GM19467 (cell line): ENCODE results near the gene GTPBP6.
"Not testable (repeated sequence)": the region's sequence is repeated elsewhere in the genome, so short reads cannot be mapped to it uniquely, and the experiment has no call there.

ENCODE experiments used
- ATAC-seq: cut with Tn5 transposase; IDR thresholded peaks from one replicate; pipeline ENCODE4 v1.9.1; 2021; ENCODE audit warnings: mild to moderate bottlenecking, moderate library complexity; ENCODE audit not compliant: unreplicated experiment

GTPBP6 gene

DNA sequence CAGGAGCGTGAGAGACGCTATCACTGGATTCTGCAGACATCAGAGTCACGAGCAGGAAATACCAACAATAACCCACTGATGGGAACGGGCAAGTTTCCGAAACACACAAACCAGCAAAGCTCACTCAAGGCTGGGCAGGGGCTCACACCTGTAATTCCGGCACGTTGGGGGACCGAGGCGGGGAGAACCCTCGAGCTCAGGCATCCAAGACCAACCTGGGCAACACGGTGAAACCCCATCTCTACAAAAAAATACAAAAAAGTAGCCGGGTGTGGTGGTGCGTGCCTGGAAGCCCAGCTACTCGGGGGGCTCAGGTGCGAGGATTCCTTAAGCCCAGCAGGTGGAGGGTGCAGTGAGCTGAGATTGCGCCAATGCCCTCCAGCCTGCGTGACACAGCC is 17.2 kb upstream of the GTPBP6 start:
- no peak for ATAC-seq

DNA sequence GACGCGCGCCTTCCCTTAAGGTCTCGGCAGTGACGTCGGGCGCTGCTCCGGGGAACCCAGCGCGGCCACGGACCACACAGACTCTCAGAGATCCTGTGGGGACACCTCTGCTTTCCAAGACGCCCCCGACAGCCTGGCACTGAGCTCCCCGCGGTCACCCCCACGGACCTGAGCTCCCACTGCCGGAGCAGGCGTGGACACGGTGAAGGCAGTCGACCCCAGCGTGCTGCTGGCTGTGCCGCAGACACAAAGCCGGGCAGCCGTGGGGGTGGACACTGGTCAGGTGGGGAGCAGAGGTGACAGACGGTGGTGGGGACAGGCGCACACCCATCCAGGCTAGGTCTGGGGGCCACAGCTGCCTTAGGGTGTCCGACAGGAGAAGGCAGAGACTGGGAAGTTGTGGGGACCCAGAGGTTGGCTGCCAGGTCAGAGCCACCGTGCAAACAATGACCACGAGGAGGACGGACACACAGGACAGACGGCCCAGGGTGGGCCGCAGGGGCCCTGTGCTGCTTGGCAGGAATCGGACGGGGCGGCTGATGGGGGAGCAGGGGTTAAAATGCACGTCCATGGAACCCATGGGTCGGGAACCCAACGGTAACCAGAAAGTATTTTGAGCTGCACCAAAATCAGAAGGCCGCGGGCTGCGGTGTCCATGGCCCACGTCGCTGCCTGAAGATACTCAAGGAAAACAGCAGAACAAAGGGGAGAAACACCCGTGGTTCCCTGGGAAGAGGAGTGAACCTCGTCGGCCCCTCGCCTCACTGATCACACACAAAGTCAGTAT is 16.6 kb upstream of the GTPBP6 start:
- ATAC-seq = no peak

DNA sequence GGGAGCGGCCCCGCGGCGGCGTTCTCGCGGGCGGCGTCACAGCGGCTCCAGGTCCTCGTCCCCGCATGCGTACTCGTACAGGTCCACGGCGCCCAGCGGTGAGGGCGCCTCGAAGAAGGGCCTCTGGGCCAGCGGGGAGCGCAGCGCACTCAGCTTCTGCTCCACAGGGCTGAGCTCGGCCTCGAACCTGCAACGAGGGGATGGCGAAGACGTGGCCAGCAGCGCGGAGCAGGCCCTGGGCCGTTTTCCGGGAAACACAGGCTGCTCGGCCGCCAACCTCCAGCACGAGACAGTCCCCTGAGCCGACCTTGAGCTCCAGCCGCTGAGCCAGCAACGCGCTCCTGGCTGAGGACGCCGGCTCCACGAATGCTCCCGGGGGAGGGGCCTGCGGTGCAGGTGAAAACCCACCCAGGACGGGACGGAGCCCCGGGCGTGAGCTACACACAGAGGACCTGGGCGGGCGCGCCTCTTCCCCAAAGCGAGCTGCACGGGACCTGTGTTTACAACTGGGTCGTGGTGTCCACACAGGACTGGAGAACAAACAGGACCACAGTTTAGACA is 15.8 kb upstream of the GTPBP6 start:
- no peak for ATAC-seq

DNA sequence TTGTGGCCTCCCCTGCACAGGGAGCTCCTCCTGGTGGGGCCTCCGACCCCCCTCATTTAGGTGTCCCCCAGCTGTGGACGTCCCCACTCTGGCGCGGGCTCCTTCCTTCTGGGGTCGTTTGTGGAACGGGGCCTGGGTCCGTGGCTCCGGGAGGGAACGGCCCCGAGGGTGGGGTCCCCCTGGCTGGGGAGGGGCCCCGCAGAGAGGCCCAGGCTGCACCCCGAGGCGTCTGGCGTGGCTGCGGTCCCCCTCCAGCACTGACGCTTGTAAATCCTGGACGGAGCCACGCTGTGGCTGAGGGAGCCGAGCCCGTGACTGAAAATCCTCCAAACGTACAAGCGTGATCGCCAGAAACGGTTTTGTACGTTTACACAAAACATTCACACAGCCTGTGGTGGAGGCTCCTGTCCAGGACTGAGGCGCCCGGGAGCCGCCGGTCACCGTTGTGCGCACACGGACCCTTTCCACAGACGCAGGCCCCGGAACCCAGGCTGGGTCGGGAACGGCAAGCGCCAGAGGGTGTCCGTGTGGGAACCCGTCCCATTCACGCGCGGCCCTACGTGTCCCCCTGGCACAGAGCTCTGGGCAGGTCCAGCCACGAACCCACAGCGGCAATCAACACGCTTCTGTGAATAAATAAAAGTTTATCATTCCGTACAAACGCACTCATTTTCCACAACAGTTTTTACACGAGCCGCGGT is 15.2 kb upstream of the GTPBP6 start:
- no peak for ATAC-seq

DNA sequence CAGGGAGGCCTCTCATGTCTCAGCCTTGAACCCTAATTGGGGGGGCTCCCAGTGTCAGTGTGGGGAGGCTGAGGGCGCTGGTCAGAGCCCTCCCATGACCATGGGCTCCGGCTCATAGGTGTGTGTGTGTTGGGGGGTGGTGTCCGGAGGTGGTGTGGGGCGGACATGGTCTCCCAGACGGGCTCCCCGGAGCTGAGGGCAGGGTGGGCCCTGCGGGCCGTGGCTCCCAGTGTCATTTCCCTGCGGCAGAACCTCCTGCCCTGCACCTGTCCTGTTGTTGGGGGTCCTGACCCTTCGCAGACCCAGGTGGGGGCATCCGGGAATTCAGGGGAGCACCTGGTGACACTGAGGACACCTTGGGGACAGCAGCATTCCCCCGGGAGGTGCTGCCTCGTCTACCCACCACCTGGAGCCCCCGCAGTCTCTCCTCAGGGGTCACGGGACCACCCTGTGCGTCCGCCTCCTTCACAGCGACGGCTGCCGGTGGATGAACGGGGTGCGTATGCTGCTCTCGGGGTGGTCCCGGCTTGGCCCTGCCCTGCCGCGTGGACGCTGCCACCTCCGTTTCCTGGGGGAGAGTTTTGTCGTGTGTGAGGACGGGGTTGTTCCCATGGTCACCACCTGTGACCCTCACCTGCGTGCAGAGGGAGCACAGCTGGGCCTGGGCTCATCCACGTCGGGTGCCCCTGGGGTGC is 14.5 kb upstream of the GTPBP6 start:
- ATAC-seq = no peak

DNA sequence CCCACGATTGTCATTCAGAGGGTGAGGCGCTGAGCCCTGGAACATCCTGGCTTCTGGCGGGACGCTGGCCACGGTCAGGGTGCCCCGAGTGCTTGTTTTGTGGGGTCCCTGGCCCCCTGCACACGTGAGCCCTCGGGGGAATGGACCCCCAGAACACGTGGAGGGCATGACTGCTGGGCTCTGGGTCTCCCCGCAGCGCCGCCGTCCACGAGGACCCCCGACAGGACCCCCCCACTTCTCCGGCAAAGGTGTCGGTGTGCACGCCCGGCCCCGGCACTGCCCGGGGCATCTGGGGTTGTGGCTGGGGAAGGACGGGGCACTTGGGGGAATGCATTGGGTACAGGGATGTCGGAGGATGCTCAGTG is 13.9 kb upstream of the GTPBP6 start:
- ATAC-seq = no peak

DNA sequence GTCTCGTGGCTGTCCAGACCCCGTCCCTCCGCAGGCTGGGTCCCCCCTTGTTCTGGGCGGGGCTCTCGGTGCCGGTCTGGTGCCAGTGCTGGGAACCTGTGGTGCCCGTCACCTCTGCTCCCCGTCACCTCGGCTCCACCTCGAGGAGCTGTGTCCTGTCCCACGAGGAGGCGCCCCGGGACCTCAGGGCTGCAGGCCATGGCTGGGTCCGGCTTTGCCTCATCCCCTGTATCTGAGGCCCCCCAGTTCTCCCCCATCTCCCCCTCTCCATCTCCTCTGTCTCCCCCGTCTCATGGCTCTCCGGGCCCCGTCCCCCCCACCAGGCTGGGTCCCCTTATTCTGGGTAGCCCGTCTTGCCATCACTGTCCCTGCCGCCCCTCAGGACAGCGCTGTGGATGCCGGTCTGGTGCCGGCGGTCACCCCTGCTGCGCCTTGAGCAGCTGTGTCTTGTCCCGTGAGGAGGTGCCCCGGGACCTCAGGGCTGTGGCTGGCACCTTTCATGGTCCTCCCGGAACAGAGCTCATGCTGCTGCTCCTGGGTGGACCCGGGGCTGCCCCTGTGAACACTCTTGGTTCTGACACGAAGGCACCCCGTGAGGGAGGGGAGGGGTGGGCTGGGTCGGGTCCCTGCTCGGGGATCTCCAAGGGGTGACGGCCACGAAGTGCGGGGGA is 13.4 kb upstream of the GTPBP6 start:
- ATAC-seq = no peak

DNA sequence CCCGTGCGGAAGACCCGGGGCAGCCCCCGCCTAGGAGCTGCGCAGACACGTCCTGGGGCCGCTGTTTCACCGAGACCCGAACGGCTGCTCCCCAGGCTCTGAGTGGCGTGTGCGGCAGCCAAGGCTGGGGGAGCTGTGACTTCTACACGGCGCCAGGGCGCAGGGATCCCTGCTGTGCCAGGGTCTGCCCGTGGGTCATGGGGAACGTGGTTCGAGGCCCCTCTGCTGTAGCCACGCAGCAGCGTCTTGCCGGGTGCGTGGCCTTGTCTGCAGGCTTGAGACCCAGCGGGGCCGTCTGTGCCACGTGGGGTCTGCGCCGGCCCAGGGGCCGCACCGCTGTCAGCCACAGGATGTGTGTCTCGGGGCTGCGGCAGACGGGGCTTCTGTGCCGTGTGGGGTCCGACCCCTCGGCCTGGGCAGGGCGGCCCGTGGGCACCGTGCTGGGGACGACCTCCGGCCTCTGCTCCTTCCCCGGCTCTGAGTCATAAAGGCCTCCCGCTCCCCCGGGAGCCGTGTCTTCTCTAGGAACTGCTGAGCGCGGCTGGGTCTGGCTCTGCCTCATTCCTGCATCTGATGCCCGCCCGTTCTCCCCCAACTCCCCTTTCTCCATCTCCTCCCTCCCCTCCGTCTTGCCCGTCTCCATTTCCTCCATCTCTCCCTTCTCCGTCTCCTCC is 12.7 kb upstream of the GTPBP6 start:
- no peak for ATAC-seq

DNA sequence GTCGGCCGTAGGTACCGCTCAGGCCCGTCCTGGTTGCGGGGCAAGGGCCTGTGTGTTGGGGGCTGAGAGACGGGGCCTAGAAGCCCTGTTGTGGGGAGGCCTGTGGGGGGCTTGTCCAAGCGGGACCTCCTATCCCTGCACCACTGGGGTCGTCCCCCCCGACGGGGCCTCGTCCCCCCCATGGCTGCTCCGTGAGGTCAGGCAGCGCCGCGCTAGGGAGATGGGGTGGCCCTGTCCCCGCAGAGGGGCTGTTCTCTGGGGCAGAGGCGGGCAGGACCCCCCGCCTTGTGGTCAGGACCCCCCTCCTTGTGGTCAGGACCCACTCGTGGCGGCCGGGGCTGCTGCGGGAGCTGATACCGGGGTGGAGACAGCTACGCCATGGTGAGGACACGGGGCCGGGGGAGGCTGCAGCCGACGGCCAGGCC is 12.1 kb upstream of the GTPBP6 start:
- no peak for ATAC-seq

DNA sequence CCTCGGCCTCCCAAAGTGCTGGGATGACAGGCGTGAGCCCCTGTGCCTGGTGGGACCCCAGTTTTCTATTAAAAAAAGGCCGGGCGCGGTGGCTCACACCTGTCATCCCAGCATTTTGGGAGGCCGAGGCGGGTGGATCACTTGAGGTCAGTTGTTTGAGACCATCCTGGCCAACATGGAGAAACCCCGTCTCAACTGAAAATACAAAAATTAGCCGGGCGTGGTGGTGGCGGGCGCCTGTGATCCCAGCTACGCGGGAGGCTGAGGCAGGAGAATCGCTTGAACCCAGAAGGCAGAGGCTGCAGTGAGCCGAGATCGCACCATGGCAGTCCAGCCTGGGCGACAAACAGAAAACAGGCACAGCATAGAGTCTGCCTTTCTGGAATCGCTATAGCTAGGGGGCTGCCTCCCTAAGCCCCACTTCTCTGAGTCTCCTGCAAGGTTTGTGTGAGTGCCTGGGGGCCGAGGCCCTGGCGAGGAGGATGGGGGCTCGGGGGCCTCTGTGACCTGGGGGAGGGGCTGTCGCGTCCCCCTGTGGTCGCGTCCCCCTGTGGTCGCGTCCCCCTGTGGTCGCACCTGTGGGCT is 11.6 kb upstream of the GTPBP6 start:
- not testable (repeated sequence) for ATAC-seq

DNA sequence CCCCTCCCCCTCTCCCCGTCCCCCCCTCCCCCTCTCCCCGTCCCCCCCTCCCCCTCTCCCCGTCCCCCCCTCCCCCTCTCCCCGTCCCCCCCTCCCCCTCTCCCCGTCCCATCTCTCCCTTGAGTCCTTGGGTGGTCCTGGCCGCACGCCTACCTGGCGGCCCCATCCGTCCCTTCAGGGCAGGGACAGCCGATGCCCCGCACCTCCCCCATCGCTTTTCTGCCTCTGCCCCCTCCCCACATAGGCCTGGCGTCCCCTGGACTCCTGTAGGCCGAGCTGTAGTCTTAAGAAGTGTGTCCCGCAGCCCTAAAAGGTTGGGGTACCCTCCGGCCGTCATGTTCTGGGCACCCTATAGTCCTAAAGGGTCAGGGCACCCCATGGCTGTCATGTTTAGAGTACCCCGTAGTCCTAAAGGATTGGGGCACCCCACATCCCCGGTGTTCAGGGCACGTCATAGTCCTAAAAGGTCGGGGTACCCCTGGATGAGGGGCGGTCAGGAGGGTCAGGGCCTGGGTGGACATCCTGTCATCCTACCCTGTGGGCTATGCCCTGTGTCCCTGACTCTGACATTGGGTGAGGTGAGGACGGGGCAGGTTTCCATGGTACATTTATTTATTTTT is 10.8 kb upstream of the GTPBP6 start:
- ATAC-seq = no peak

DNA sequence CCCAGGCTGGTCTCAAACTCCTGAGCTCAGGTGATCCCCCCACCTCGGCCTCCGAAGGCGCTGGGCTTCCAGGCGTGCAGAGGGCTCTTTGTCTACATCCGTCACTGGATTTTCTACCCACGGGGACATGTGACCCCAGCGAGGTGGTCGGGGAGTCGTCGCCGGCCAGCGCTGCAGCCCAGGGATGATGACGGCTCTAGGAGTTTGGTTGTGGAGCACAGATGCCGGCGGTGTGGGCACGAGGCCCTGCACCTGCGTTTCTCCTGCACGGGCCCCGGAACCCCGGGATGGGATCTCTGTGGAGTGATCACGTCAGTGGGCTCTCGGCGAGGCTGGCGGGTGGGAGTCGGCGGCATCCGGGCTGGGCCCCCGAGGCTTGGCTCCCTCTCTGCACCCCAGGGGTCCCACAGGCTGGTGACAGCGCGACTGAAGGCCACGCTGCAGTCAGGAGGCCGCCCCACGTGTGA is 9.1 kb upstream of the GTPBP6 start:
- no peak for ATAC-seq

DNA sequence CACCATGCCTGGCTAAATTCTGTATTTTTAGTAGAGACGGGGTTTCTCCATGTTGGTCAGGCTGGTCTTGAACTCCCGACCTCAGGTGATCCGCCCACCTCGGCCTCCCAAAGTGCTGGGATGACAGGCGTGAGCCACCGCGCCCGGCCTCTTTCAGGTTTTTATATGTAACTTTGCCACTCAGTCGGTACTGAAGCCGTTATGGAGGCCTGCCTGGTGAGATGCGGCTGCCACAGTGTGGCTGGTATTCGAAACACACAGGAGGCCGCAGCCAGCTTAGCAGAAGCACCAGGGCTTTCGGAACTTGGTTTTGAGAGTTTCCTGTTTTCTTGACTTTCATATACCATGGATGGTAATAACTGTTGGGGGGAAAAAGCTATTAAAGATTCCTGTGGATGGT is 6.1 kb upstream of the GTPBP6 start:
- not testable (repeated sequence) for ATAC-seq

DNA sequence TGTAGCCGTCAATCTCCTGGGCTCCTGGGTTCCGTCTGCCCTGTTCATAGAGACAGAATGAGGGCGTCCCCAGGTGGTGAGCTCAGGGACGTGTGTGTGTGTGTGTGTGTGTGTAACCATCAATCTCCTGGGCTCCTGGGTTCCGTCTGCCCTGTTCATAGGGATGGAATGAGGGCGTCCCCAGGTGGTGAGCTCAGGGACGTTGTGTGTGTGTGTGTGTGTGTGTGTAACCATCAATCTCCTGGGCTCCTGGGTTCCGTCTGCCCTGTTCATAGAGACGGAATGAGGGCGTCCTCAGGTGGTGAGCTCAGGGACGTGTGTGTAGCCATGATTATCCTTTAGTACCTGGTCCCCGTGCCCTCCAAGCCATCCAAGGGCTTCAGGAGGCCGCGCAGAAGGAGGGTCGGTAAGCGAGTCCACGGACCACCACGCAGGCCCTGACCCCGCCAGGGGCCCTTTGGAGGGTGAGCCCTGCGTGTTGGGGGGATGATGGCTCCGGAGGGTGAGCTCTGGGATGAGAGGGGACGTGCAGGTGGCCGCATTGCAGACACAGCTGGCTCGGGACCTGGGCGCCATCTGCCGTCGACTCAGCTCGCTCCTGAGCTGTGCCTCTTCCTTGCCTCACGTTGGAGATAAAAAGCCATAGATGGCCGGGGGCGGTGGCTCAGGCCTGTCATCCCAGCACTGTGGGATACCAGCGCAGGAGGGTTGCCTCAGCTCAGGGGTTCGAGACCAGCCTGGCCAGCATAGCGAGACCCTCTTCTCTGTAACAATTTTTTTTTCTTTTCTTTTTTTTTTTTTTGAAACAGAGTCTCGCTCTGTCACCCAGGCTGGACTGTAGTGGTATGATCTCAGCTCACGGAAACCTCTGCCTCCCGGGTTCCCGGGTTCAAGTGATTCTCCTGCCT is 5.4 kb upstream of the GTPBP6 start:
- no peak for ATAC-seq

DNA sequence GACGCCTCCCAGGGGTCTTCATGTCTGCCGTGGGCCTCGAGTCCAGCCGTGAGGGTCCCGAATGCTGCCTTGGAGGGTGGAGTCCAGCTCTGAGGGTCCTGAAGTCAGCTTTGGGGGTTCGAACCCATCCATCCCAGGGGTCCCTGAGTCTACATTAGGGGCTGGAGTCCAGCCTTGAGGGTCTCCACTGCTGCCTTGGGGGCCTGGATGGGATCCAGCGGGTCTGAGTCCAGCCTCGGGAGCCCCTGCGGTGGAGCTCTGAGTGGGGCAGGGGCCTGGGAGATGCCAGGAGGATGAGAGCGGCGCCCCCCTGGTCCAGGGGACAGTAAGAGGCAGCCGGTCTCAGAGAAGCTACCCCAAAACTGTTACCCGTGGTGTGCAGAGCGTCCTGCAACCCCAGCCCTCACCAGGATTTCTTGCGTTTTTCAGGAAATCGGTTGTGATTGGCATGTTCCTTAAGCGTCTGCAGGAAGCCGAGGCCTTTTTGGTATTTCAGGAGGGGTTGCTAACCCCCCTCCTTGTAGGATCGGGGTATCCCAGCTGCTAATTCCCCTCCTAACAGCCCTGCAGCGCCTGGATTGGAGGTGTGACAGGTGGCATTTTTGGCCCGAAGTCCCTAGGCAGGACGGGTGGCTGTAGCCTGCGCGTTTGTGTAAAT is 1.7 kb upstream of the GTPBP6 start:
- ATAC-seq = no peak

DNA sequence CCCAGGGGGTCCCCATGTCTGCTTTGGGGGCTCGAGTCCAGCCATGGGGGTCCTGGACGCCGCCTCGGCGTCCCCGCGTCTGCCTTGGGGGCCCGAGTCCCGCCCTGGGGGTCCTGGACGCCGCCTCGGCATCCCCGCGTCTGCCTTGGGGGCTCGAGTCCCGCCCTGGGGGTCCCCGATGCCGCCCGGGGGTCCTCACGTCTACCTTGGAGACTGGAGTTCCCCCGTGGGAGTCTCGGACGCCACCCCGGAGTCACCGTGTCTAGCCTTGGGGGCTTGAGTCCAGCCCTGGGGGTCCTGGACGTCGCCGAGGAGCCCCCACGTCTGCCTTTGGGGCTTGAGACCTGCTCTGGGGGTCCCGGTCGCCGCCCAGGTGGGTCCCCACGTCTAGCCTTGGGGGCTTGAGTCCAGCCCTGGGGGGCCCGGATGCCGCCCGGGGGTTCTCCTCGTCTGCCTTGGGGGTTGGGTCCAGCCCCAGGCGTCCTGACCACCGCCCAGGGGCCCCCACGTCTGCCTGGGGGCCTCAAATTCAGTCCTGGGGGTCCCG is 1.1 kb upstream of the GTPBP6 start:
- ATAC-seq = no peak

DNA sequence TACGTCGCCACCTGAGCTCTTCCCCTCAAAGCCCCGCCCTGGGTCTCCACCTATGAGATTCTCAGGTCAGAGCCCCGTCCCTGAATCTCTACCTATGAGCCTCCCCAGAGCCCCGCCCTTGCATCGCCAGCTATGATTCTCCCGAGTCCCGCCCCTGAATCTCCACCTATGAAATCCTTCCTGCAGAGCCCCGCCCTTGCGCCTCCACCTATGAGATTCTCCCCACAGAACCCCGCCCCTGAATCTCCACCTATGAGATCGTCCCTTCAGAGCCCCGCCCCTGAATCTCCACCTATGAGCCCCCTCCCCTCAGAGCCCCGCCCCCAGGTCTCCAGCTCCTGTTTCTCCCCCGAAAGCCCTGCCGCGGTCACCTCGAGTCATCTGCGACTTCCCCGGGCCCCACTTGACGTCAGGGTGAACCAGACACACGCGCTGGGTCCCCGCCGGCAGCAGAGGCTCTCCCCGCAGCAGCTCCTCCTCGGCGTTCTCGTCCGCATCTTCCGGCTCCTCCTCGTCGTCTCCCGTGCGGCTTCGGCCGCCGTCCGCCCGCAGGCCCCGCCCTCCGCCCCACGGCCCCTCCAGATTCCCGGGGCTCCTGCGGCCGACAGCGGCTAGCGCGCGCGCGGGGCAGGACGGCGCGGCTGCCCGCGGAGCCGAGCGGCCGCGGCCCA is 393 bp downstream of the GTPBP6 start:
- ATAC-seq = peak; percentile 50
